ENCODE results near the gene ACP5. TPM values are rescaled to one million over a fixed set of nuclear protein-coding genes. Genes with fewer than 3 reads are reported as not detected.

The ACP5 gene
- total RNA-seq, 2 experiments from 2014 or later, result 4.7 to 6.2 TPM

- no peaks in the 10 kb centered on the region for H3K27me3 Mint-ChIP-seq
- H3K9me3 Mint-ChIP-seq, result no peaks in the 10 kb centered on the region
- H3K36me3 Mint-ChIP-seq (ENCODE audit: low read depth), result peaks cover 5% of the 10 kb centered on the region
- TF ChIP-seq, protein P1, sequence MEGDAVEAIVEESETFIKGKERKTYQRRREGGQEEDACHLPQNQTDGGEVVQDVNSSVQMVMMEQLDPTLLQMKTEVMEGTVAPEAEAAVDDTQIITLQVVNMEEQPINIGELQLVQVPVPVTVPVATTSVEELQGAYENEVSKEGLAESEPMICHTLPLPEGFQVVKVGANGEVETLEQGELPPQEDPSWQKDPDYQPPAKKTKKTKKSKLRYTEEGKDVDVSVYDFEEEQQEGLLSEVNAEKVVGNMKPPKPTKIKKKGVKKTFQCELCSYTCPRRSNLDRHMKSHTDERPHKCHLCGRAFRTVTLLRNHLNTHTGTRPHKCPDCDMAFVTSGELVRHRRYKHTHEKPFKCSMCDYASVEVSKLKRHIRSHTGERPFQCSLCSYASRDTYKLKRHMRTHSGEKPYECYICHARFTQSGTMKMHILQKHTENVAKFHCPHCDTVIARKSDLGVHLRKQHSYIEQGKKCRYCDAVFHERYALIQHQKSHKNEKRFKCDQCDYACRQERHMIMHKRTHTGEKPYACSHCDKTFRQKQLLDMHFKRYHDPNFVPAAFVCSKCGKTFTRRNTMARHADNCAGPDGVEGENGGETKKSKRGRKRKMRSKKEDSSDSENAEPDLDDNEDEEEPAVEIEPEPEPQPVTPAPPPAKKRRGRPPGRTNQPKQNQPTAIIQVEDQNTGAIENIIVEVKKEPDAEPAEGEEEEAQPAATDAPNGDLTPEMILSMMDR (IDR thresholded peaks at IDR 0.05), result no peak
- intact Hi-C loops (cut with micrococcal nuclease), result no loop called here
- H3K27ac Mint-ChIP-seq, result no peak overlapping the region
- DNase-seq (no peak), ATAC-seq (no peak)
- POLR2A ChIA-PET, result interaction anchor here (1.5 kb wide), 1 partner anchor 35 kb away, joined by 3 read pairs; the partner anchor contains the start of gene ELOF1
- peaks cover 11% of the 10 kb centered on the region for H3K4me1 Mint-ChIP-seq (ENCODE audit: low read depth)
- H3K4me3 Mint-ChIP-seq, result no peak overlapping the region
- CTCF ChIA-PET, result interaction anchor here (1.3 to 2.4 kb wide), 2 partner anchors 32 to 34 kb away, joined by 3 to 7 read pairs; no protein-coding TSS in a partner anchor
These were observed 16.6 kb upstream of the ACP5 start for GRCh38 chr19:11594084-11594483.

- H3K4me3 Mint-ChIP-seq, result no peak overlapping the region
- CTCF ChIA-PET, result interaction anchor here (0.6 to 4.1 kb wide), 12 partner anchors 9 to 207 kb away, joined by 3 to 39 read pairs (median 4); partner anchors contain the start of genes ELOF1 and ZNF627
- intact Hi-C loops (cut with micrococcal nuclease), result loop anchor here (2.0 kb wide), 1 partner anchor 27 kb away; no protein-coding TSS in a partner anchor
- no peaks in the 10 kb centered on the region for H3K27me3 Mint-ChIP-seq
- TF ChIP-seq, protein P1 (IDR thresholded peaks at IDR 0.05), result peak; percentile 50
- peaks cover 8% of the 10 kb centered on the region for H3K4me1 Mint-ChIP-seq (ENCODE audit: low read depth)
- ATAC-seq, result no peak
- POLR2A ChIA-PET, result interaction anchor here (1.0 to 1.1 kb wide), 2 partner anchors 9 to 29 kb away, joined by 3 to 4 read pairs; partner anchors contain the start of gene ELOF1
- no peak for DNase-seq
- no peaks in the 10 kb centered on the region for H3K9me3 Mint-ChIP-seq
- no peaks in the 10 kb centered on the region for H3K36me3 Mint-ChIP-seq (ENCODE audit: low read depth)
- H3K27ac Mint-ChIP-seq, result no peak overlapping the region
These were observed 10.7 kb upstream of the ACP5 start for GRCh38 chr19:11587975-11588631.

DNA sequence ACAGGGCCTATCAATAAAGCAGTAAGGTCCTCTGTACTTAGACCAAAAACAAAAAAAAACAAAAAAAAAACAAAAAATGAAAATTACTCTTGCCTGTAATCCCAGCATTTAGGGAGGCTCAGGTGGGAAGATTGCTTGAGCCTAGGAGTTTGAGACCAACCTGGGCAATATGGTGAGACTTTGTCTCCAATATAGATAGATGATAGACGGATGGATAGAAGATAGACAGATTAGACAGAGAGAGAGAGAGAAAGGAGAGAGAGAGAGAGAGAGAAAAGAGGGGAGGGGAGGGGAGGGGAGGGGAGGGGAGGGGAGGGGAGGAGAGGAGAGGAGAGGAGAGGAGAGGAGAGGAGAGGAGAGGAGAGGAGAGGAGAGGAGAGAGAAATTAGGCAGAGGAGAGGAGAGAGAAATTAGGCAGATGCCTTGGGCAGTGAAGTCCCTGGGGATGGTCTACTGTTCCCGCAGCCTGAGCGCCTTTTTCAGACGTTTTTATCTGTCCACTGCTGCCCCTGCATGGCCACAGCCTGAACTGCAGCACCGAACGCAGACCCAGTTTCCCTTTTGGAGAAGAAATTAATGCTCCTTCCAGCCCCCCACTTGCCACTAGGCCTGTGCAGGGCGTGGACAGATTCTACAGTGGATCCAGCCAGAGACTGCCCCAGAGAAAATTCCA is 10.0 kb upstream of the ACP5 start:
- TF ChIP-seq, protein P1 (IDR thresholded peaks at IDR 0.05), result peak; percentile 86
- H3K9me3 Mint-ChIP-seq, result no peaks in the 10 kb centered on the region
- peak; percentile 100 for ATAC-seq
- H3K27me3 Mint-ChIP-seq, result no peaks in the 10 kb centered on the region
- CTCF ChIA-PET, result interaction anchor here (0.6 to 4.1 kb wide), 11 partner anchors 11 to 207 kb away, joined by 3 to 39 read pairs (median 3); partner anchors contain the start of gene ELOF1
- H3K27ac Mint-ChIP-seq, result no peak overlapping the region
- H3K36me3 Mint-ChIP-seq (ENCODE audit: low read depth), result no peaks in the 10 kb centered on the region
- POLR2A ChIA-PET, result interaction anchor here (1.0 to 1.1 kb wide), 2 partner anchors 9 to 28 kb away, joined by 3 to 4 read pairs; partner anchors contain the start of gene ELOF1
- H3K4me1 Mint-ChIP-seq (ENCODE audit: low read depth), result peaks cover 8% of the 10 kb centered on the region
- intact Hi-C loops (cut with micrococcal nuclease), result loop anchor here (2.0 kb wide), 1 partner anchor 27 kb away; no protein-coding TSS in a partner anchor
- peak; percentile 90 for DNase-seq
- H3K4me3 Mint-ChIP-seq, result no peak overlapping the region

GRCh38 chr19:11586331-11586730 is 8.9 kb upstream of the ACP5 start:
- intact Hi-C loops (cut with micrococcal nuclease), result loop anchor here (2.0 kb wide), 1 partner anchor 26 kb away; no protein-coding TSS in a partner anchor
- ChIA-PET POLR2A (no interaction called here), CTCF (interaction anchor here (0.9 to 2.7 kb wide), 4 partner anchors 8 to 57 kb away, joined by 3 to 10 read pairs (median 3); partner anchors contain the start of gene ECSIT)
- Mint-ChIP-seq H3K4me3 (no peak overlapping the region), H3K27ac (no peak overlapping the region), H3K27me3 (no peaks in the 10 kb centered on the region), H3K4me1 (ENCODE audit: low read depth) (peaks cover 16% of the 10 kb centered on the region), H3K36me3 (ENCODE audit: low read depth) (no peaks in the 10 kb centered on the region), H3K9me3 (no peaks in the 10 kb centered on the region)
- DNase-seq (no peak), ATAC-seq (no peak)
- TF ChIP-seq, protein P1 (IDR thresholded peaks at IDR 0.05), result no peak
